Activated naive CD4-positive, alpha-beta T cell treated with anti-CD3 and anti-CD28 coated beads, Interleukin-2, amount 50 U/mL, for 24 hours (primary cell): ENCODE measurements around the gene ARHGEF28.

Experiments used
- H3K27ac Mint-ChIP-seq: one replicate; pipeline ENCODE4 v1.8.0; 2021; ENCODE audit warnings: mild to moderate bottlenecking, mixed read lengths
- H3K27me3 Mint-ChIP-seq: one replicate; pipeline ENCODE4 v1.8.0; 2021; ENCODE audit warnings: mixed read lengths
- H3K36me3 Mint-ChIP-seq: one replicate; pipeline ENCODE4 v1.8.0; 2021; ENCODE audit warnings: mixed read lengths
- H3K4me1 Mint-ChIP-seq: one replicate; pipeline ENCODE4 v1.8.0; 2021; ENCODE audit warnings: mixed read lengths
- H3K4me3 Mint-ChIP-seq: one replicate; pipeline ENCODE4 v1.8.0; 2021; ENCODE audit warnings: mild to moderate bottlenecking, mixed read lengths
- H3K9me3 Mint-ChIP-seq: one replicate; pipeline ENCODE4 v1.8.0; 2021; ENCODE audit warnings: mixed read lengths

The ARHGEF28 gene

DNA sequence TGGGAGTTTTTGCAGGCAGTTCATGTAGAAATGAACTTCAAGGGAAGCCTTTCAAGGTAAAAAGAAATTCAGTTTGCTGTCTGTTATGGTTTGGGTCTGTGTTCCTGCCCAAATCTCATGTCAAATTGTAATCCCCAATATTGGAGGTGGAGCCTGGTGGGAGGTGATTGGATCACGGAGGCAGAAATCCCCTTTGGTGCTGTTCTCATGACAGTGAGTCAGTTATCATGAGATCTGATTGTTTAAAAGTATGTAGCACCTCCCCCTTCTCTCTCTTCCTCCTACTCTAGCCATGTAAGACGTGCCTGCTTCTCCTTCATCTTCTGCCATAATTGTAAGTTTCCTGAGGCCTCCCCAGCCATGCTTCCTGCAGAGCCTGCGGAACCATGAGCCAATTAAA lies 341.4 kb downstream of the ARHGEF28 start:
- Mint-ChIP-seq H3K4me1 (no peaks in the 10 kb centered on the region), H3K27ac (no peak overlapping the region), H3K27me3 (peaks cover 3% of the 10 kb centered on the region), H3K4me3 (no peak overlapping the region), H3K36me3 (no peaks in the 10 kb centered on the region), H3K9me3 (no peaks in the 10 kb centered on the region)

DNA sequence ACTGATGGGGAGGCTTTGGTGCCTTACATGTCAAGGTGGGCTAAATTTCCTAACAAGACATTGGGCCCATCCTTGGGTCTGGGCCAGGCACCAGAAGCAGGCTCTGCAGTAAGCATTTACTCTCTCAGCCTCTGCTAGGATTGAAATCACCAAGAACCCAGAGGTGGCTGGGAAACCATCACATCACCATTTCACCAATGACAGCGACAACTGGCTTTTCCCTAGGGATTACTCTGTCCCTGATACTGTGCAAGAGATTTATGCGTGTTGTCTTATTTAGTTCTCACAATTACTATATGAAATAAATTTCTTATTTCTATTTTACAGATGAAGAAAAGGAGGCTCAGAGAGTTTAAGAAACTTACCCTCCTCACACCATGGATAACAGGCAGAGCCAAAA lies 342.2 kb downstream of the ARHGEF28 start:
- Mint-ChIP-seq H3K4me3 (no peak overlapping the region), H3K36me3 (no peaks in the 10 kb centered on the region), H3K9me3 (no peaks in the 10 kb centered on the region), H3K27me3 (peaks cover 2% of the 10 kb centered on the region), H3K27ac (no peak overlapping the region), H3K4me1 (no peaks in the 10 kb centered on the region)

DNA sequence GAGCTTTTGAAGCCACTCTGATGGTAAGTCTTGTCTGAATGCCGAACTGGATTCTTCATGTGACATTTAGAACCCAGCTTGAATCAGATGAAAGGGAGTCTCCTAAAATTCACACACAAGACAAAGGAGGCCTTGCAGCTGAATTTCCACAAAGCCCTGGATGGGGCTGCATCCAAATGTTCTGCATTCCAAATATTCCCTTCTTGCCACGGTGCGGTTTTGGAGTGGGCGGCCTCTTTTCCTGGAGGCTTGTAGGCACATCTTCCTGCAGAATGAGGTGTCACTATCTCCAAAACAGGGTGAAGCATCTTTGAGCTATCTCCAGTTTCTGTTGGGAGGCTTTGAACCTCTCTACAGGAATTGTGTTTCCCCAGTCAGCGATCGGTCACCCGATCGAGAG lies 342.7 kb downstream of the ARHGEF28 start:
- Mint-ChIP-seq H3K4me1 (no peaks in the 10 kb centered on the region), H3K27me3 (peaks cover 2% of the 10 kb centered on the region), H3K9me3 (no peaks in the 10 kb centered on the region), H3K36me3 (no peaks in the 10 kb centered on the region), H3K27ac (no peak overlapping the region), H3K4me3 (no peak overlapping the region)

DNA sequence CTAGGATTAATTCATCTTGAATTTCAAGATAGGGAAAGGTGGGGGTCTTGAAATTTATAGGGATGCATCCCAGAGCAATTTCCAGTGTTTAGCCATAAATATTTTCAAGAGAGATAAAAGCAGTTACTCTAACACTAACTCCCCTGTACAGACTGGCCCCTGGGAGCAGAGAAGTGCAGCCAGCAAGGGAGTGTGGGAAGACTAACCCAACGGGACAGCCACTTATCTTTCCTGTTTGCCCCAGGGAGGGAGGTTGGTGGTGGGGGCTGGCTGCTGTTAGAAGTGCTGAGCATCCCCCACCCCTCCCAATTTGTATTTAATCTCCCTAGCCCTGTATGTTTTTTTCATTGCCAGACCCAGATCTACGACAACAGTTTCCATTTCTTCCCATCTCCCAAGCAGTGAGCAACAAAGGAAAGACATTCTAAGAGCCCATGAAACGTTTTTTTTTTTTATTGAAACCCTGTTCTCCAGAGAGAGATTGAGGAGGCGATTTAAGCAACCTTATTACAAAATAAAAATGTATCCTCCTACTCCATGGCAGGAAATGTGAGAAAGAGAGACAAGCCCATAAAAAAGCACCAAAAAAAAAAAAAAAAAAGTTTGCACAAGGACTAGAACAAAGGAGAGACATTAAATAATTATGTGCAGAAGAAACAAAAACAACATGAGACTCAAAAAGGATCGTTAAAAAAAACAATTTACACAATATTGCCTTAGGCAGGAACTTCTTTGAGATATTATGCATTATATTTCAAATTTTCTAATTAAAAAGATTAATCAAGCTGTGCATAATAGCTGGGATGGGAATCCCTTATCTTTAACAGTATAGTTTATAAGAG lies 343.4 kb downstream of the ARHGEF28 start:
- no peak overlapping the region for H3K4me3 Mint-ChIP-seq
- no peaks in the 10 kb centered on the region for H3K4me1 Mint-ChIP-seq
- H3K36me3 Mint-ChIP-seq = no peaks in the 10 kb centered on the region
- H3K27ac Mint-ChIP-seq = no peak overlapping the region
- no peaks in the 10 kb centered on the region for H3K9me3 Mint-ChIP-seq
- peaks cover 2% of the 10 kb centered on the region for H3K27me3 Mint-ChIP-seq

DNA sequence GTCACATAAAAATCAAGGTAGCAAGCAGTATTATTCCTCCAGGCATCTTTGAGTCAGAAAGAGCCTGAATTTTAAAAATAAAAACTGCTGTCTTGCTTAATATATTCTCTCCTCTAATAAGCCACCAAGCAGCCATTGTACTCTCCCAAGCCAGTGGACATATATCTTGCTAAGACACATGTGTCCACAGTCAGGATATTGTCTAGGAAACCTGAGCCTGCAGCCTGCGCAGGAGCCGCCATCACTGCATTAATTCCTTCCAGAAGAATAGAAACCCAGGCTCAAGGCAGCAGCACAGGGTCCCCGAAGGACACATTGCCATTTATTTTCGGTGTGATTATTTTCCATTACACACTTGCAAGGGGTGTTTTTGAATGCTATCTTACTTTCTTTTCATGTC lies 345.3 kb downstream of the ARHGEF28 start:
- H3K27me3 Mint-ChIP-seq = peaks cover 1% of the 10 kb centered on the region
- no peak overlapping the region for H3K4me3 Mint-ChIP-seq
- no peak overlapping the region for H3K27ac Mint-ChIP-seq

DNA sequence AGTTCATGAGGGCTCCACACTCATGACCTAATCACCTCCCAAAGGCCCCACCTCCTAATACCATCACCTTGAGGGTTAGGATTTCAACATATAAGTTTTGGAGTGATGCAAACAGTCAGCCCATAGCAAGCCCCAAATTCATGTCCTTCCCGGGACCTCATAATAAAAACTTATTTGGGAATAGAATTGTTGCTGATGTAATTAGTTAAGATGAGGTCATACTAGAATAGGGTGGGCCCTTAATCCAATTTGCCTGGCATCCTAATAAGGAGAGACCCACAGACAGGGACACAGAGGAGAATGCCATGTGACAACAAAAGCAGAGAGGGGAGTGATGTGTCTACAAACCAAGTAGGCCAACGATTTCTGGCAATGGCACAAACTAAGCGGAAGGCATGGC lies 347.1 kb downstream of the ARHGEF28 start:
- Mint-ChIP-seq H3K4me3 (no peak overlapping the region), H3K27ac (no peak overlapping the region), H3K27me3 (peaks cover 1% of the 10 kb centered on the region), H3K36me3 (no peaks in the 10 kb centered on the region), H3K9me3 (no peaks in the 10 kb centered on the region), H3K4me1 (no peaks in the 10 kb centered on the region)

More for the DNA sequence above, 345.3 kb downstream of the ARHGEF28 start:
- no peaks in the 10 kb centered on the region for H3K36me3 Mint-ChIP-seq
- no peaks in the 10 kb centered on the region for H3K4me1 Mint-ChIP-seq
- no peaks in the 10 kb centered on the region for H3K9me3 Mint-ChIP-seq

DNA sequence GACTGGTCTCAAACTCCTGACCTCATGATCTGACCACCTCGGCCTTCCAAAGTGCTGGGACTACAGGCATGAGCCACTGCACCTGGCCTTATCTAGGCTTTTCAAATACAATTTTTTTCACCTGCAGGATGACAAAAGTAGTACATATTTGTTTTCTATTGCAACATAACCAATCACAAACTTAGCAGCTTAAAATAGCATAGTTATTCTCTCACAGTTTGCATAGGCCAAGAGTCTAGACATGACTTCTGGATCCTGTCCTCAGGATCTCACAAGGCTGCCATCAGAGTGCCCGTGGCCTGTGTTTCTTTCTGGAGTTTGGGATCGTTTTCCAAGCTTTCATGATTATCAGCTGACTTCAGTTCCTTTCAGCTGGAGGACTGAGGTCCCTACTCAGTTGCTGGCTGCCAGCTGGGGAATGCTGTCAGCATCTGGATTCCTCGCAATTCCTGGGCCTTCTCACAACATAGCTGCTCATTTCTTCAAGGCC lies 348.9 kb downstream of the ARHGEF28 start:
- Mint-ChIP-seq H3K27me3 (no peaks in the 10 kb centered on the region), H3K9me3 (no peaks in the 10 kb centered on the region), H3K27ac (no peak overlapping the region), H3K4me1 (no peaks in the 10 kb centered on the region), H3K4me3 (no peak overlapping the region), H3K36me3 (no peaks in the 10 kb centered on the region)

DNA sequence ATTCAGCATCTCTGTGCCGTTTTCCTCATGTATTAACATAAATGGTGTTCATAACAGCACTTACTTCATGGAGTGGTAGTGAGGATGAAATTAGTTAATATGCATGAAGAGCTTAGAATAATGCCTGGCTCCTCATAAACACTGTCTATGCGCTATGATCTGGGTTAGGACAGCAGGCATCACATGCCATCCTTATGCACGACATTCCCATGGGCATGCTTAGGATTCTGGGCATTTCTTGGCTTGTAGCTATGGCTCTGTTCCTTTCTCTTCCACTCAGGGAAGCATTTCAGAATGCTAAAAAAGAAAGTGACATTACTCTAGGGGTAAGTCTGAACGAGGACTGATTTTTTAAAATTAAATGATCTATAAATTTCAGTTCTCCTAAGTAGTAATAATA lies 349.8 kb downstream of the ARHGEF28 start:
- H3K36me3 Mint-ChIP-seq = no peaks in the 10 kb centered on the region
- H3K27me3 Mint-ChIP-seq = peaks cover under 1% of the 10 kb centered on the region
- H3K4me1 Mint-ChIP-seq = no peaks in the 10 kb centered on the region
- no peak overlapping the region for H3K27ac Mint-ChIP-seq
- H3K4me3 Mint-ChIP-seq = no peak overlapping the region
- H3K9me3 Mint-ChIP-seq = no peaks in the 10 kb centered on the region

DNA sequence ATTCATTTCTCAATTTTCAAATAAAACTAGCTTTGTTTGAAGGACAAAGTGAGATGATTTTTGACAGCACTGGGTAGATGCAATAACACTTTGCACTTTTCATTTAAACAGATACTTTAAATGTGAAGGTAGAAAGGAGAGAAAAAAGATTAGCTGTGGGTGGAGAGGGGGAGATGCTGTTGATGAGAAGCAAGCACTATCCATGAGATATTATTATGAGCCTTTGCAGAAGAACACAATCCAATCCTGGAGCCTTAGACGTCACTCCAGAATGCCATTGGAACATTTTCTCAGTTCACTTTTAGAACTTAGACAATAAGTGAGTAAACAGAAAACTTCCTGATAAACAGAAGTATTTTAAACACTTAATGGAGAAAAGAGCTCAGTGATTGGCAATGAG lies 351.1 kb downstream of the ARHGEF28 start:
- Mint-ChIP-seq H3K27ac (no peak overlapping the region), H3K4me3 (no peak overlapping the region), H3K9me3 (no peaks in the 10 kb centered on the region), H3K36me3 (no peaks in the 10 kb centered on the region), H3K4me1 (no peaks in the 10 kb centered on the region), H3K27me3 (peaks cover 4% of the 10 kb centered on the region)

DNA sequence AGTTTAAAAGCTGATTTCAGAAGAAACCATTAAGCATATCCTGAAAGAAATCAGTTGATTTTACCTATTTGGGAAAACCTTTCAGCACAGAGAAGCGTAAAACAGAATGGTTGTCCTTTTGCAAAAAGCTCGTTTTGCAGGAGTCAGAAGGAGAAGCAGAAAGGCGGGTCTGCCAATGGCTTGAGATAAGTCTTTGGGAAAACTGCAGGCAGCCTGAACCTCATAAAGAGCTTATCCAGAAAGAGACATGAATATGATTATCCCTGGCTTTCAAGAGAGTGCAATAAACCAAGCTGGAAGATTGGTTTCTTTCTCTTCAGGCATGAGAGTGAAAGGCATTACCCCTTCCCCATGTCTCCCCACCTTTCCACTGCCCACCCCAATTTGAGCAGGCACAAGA lies 353.3 kb downstream of the ARHGEF28 start:
- Mint-ChIP-seq H3K4me3 (no peak overlapping the region), H3K27me3 (peaks cover 4% of the 10 kb centered on the region), H3K4me1 (no peaks in the 10 kb centered on the region), H3K36me3 (no peaks in the 10 kb centered on the region), H3K9me3 (no peaks in the 10 kb centered on the region), H3K27ac (no peak overlapping the region)

DNA sequence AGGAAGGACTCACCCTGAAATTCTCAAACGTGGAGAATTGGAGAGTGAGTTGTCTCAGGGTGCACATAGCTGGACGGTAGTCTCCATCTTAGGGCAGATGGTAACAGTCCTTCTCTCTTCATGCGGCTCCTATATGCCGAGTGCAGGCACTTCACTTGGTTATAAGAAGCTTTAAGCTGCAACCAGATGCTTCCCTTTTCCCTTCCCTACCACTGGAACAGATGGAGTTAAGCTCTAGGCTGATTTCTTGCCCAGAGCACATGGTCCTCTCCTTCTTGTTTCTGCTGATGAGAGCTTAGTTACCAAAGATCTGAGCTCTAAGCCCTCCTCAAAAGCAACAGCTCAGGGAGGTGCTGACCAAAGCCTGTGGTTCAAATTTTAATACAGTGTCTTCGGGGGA lies 355.7 kb downstream of the ARHGEF28 start:
- Mint-ChIP-seq H3K9me3 (no peaks in the 10 kb centered on the region), H3K4me1 (no peaks in the 10 kb centered on the region), H3K27ac (no peak overlapping the region), H3K36me3 (no peaks in the 10 kb centered on the region), H3K4me3 (no peak overlapping the region), H3K27me3 (peaks cover 4% of the 10 kb centered on the region)

DNA sequence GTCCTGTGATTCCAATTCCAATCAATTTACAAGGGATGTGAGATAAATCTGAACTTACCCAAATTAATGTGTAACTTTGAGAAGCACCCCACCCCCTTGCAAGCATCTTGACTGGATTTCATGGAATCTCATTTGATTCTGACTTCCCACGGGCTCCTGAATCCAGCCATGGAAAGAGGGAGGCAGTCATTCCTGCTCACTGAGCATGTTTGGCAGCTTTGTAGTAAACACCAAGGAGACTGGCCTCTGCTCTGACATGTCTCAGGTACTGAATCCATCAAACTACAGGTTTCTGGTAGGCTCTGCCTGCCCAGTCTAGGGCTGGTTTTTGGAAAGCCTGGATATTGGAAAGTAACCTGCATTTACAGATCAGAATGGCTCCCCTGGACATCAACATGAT lies 357.6 kb downstream of the ARHGEF28 start:
- no peaks in the 10 kb centered on the region for H3K36me3 Mint-ChIP-seq
- H3K4me3 Mint-ChIP-seq = no peak overlapping the region
- no peaks in the 10 kb centered on the region for H3K9me3 Mint-ChIP-seq
- H3K27me3 Mint-ChIP-seq = peaks cover 4% of the 10 kb centered on the region
- no peaks in the 10 kb centered on the region for H3K4me1 Mint-ChIP-seq
- H3K27ac Mint-ChIP-seq = no peak overlapping the region

DNA sequence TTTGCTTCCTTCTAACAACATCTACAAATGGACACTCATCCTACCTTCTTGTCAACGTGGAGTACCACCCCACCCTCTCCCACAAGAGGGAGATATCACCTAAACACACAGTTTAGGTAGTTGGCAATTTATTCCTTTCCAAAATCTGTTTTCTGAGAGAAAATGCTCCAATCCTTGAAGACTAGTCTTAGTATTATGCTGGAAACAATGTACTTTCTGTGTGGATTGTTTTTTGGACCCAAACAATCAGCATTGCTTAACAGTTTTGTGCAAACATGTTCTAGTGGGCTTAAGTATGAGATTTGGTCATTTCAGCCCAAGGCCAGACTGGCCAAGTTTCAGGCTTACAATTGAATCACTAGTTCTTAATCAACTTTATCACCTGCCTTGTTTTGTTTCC lies 359.1 kb downstream of the ARHGEF28 start:
- H3K9me3 Mint-ChIP-seq = no peaks in the 10 kb centered on the region
- peaks cover 4% of the 10 kb centered on the region for H3K27me3 Mint-ChIP-seq
- H3K4me1 Mint-ChIP-seq = no peaks in the 10 kb centered on the region
- no peak overlapping the region for H3K27ac Mint-ChIP-seq
- no peak overlapping the region for H3K4me3 Mint-ChIP-seq
- H3K36me3 Mint-ChIP-seq = no peaks in the 10 kb centered on the region

DNA sequence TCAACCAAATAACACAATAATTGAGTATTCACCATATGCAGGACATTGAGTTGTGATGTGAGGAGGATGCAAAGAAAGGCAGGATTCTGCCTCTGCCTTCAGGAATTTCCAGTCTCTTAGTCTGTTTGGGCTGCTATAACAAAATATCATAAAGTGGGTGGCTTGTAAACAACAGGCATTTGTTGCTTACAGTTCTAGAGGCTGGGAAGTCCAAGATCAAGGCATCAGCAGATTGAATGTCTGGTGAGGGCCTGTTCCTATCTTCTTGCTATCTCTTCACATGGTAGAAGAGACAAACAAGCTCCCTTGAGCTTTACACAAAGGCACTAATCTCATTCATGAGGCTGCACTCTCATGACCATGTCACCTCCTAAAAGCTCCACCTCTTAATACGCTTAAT lies 360.7 kb downstream of the ARHGEF28 start:
- H3K27me3 Mint-ChIP-seq = peaks cover 3% of the 10 kb centered on the region
- no peaks in the 10 kb centered on the region for H3K36me3 Mint-ChIP-seq
- H3K27ac Mint-ChIP-seq = no peak overlapping the region
- no peak overlapping the region for H3K4me3 Mint-ChIP-seq
- H3K9me3 Mint-ChIP-seq = no peaks in the 10 kb centered on the region
- no peaks in the 10 kb centered on the region for H3K4me1 Mint-ChIP-seq

DNA sequence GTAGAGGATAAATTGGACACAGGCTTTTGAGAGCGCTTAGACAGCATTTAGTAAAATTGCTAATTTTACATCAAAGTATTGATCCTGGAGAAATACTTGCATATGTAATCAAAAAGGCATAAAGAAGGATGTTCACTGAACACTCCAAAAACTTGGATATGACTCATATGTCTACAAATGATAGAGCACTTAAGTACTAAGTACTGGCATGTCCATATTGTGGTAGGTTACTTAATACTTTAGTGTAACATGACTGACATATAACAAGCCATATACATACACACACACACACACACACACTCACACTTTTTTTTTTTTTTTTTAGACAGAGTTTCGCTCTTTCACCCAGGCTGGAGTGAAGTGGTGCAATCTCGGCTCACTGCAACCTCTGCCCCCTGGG lies 361.9 kb downstream of the ARHGEF28 start:
- Mint-ChIP-seq H3K27me3 (peaks cover 7% of the 10 kb centered on the region), H3K9me3 (no peaks in the 10 kb centered on the region), H3K36me3 (no peaks in the 10 kb centered on the region), H3K27ac (no peak overlapping the region), H3K4me3 (no peak overlapping the region), H3K4me1 (no peaks in the 10 kb centered on the region)

DNA sequence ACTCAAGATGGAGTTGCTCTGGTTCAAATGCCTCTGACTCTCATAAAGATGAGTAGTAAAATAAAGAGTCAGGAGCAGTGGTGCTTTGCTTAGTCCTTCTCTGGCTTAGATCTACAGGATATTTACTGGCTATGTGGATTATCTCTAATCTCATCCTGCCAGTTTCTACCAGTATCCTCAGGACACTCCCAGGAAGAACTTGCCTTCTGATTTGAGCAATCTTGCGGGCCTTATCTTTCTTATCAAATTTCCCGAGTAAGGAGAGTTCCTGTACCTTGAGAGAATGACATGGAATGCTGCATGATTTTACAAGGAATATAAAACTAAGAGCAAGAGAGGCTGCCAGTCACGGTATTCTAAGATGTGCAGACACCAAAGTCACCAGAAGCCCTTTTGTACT lies 364.0 kb downstream of the ARHGEF28 start:
- no peaks in the 10 kb centered on the region for H3K4me1 Mint-ChIP-seq
- H3K27ac Mint-ChIP-seq = no peak overlapping the region
- peaks cover 10% of the 10 kb centered on the region for H3K27me3 Mint-ChIP-seq
- H3K36me3 Mint-ChIP-seq = no peaks in the 10 kb centered on the region
- no peaks in the 10 kb centered on the region for H3K9me3 Mint-ChIP-seq
- no peak overlapping the region for H3K4me3 Mint-ChIP-seq
